ENCODE measurements around the gene SGK1.
"Not testable (repeated sequence)": the region's sequence is repeated elsewhere in the genome, so short reads cannot be mapped to it uniquely, and the experiment has no call there.

Gene SGK1

GRCh38 chr6:134216301-134217010 lies 101.5 kb downstream of the SGK1 start:
- no peak for DNase-seq

DNA sequence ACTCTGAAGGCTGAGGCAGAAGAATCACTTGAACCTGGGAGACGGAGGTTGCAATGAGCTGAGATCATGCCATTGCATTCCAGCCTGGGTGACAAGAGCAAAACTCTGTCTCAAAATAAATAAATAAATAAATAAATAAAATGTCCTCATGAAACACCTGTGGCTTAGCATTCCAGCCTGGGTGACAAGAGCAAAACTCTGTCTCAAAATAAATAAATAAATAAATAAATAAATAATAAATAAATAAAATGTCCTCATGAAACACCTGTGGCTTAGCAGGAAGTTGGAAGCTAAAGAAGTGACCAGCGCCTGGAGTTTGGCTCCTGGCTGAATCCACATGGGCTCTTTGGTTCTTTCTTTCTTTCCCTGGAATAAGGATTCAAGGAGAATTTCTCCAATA lies 104.5 kb downstream of the SGK1 start:
- DNase-seq = not testable (repeated sequence)

- no peak for DNase-seq
These were observed 106.6 kb downstream of the SGK1 start for GRCh38 chr6:134211297-134211696.

GRCh38 chr6:134207421-134207820 lies 110.5 kb downstream of the SGK1 start:
- no peak for DNase-seq

GRCh38 chr6:134205366-134205765 lies 112.5 kb downstream of the SGK1 start:
- DNase-seq = no peak

GRCh38 chr6:134204759-134205158 lies 113.2 kb downstream of the SGK1 start:
- DNase-seq = not testable (repeated sequence)

- no peak for DNase-seq
These were observed 113.9 kb downstream of the SGK1 start for GRCh38 chr6:134204031-134204430.

- no peak for DNase-seq
These were observed 116.2 kb downstream of the SGK1 start for GRCh38 chr6:134201716-134202115.

DNA sequence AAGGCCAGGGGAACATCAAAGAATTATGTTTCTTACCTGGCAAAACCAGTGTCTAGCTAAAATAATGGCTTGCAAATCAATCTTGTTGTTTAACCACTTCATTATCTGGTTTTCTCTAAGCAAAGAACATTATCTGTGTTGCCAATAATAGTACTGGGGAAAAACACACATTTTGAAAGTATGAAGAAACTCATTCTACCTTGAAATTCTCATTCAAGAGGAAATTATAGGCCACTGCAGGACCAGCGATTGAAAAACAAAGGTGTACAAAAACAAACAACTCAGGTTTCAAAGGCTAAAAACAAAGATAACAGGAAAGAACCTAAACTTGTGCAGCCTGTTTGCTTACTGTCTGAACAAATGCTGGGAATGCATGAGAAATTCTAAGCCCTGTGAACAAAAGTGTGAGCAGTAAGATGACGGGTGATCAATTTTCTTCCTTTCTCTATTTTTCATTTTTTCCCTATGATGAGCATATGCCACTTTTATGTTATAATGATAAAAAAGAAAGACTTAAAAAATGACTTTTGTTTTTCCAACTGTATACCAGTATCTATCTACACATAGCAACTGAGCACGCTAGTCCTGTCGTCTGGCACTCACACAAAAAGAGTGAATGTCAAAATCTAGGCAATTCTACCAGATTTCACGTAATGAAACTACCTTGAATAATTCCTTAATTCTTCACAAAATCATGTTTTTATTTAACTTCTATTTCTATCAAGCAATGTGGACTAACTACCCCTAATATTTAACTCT lies 117.9 kb downstream of the SGK1 start:
- no peak for DNase-seq

- DNase-seq = no peak
These were observed 119.8 kb downstream of the SGK1 start for GRCh38 chr6:134198093-134198492.

GRCh38 chr6:134197685-134198084 lies 120.2 kb downstream of the SGK1 start:
- DNase-seq = not testable (repeated sequence)

- DNase-seq = no peak
These were observed 121.2 kb downstream of the SGK1 start for GRCh38 chr6:134196568-134197193.

- no peak for DNase-seq
These were observed 121.9 kb downstream of the SGK1 start for GRCh38 chr6:134195985-134196384.

GRCh38 chr6:134195164-134195906 lies 122.6 kb downstream of the SGK1 start:
- no peak for DNase-seq

DNA sequence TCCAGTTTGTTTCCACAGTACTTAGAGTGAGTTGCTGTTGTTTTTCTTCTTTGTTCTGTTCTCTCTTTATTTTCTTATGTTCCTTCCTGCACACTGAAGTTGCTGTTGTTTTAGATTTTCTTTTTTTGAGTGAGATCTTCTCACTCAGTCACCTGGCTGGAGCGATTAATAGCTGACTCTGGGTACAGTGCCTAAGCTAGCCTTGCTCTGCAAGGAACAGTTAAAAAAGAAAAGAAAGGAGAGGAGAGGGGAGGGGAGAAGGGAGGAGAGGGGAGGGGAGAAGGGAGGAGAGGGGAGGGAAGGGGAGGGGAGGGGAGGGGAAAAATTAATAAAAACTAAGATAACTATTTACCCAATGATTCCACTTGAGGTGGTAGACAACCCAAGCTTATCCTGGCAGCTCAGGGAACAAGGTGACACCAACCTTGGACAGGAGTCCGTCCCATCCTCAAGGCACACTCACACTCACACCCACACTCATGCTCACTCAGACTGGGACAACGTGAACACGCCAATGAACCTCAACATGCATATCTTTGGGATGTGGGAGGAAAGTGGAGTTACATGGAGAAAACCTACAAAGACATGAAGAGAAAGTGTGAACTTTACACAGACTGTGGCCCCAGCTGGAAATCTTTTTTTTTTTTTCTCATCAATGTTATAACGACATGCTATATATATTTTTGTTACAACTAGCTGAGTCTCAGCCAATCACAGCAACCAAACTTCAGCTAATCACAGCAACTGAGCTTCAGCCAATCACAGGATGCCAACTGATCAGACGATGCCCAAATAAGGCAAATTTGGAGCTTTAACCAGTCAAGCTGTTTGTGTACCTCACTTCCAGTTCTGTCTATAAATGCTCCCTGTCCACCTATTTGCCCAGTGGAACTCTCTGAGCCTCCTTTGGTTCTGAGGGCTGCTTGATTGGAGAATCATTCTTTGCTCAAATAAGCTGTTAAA lies 124.1 kb downstream of the SGK1 start:
- DNase-seq = no peak

DNA sequence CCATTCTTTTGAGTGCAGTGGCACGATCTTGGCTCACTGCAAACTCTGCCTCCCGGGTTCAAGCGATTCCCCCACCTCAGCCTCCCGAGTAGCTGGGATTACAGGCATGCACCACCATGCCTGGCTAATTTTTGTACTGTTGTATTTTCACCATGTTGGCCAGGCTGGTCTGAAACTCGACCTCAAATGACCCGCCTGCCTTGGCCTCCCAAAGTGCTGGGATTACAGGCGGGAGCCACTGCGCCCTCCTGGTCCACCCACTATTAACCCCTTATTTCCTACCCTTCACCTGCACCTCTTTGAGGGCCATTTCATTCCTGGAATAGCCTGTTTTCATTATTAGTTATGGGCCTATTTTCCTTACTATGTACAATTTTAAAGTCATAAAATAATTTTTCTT lies 125.3 kb downstream of the SGK1 start:
- not testable (repeated sequence) for DNase-seq

GRCh38 chr6:134190883-134191282 lies 127.0 kb downstream of the SGK1 start:
- DNase-seq = no peak

- DNase-seq = no peak
These were observed 130.2 kb downstream of the SGK1 start for GRCh38 chr6:134187751-134188150.

DNA sequence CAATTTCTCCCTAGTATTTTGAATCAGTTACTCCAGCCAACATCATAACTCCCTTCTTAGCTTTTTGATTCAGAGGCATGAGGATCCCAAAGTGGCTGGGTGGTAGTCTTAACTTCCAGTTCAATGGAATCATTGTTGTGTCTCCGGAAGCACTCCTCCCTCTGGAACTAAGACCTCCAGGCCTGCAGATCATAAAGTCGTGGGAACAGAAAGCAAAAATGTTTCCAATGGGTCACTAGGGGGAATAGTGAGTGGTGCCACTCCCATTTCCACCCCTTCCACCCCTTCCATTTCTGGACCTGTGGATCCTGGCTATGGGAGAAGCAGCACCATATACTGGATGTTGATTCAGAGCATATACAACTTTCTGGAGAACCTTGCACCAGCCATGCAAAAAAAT lies 130.8 kb downstream of the SGK1 start:
- no peak for DNase-seq

GRCh38 chr6:134186355-134186754 lies 131.6 kb downstream of the SGK1 start:
- no peak for DNase-seq

GRCh38 chr6:134185277-134185676 lies 132.6 kb downstream of the SGK1 start:
- DNase-seq = no peak

- DNase-seq = no peak
These were observed 134.1 kb downstream of the SGK1 start for GRCh38 chr6:134183844-134184243.
